Type B pancreatic cell (in vitro differentiated cells): Measurements from ENCODE around the gene RPS2. TPM values are rescaled to one million over a fixed set of nuclear protein-coding genes. Genes with fewer than 3 reads are reported as not detected.

Experiments used
- DNase-seq: peaks from one replicate; pipeline ENCODE4 v3.0.0; 2021; ENCODE audit warnings: mixed read lengths; ENCODE audit not compliant: unreplicated experiment; ENCODE audit errors: extremely low spot score
- H3K27ac Mint-ChIP-seq: 2 replicates; pipeline ENCODE4 v1.8.0; 2021; ENCODE audit warnings: mild to moderate bottlenecking, mixed read lengths
- H3K27me3 Mint-ChIP-seq: 2 replicates; pipeline ENCODE4 v1.8.0; 2021; ENCODE audit warnings: mixed read lengths
- H3K36me3 Mint-ChIP-seq: 2 replicates; pipeline ENCODE4 v1.8.0; 2021; ENCODE audit warnings: mixed read lengths
- H3K4me1 Mint-ChIP-seq: one replicate; pipeline ENCODE4 v1.8.0; 2021; ENCODE audit warnings: mixed read lengths; ENCODE audit not compliant: unreplicated experiment
- H3K4me3 Mint-ChIP-seq: 2 replicates; pipeline ENCODE4 v1.8.0; 2021; ENCODE audit warnings: mild to moderate bottlenecking, mixed read lengths
- H3K9me3 Mint-ChIP-seq: 2 replicates; pipeline ENCODE4 v1.8.0; 2021; ENCODE audit warnings: mixed read lengths
- CTCF ChIP-seq: fragments of 200-600 bp; sonication (generic); conservative IDR thresholded peaks from 2 replicates; pipeline ENCODE4 v1.5.0; 2021; ENCODE audit warnings: antibody characterized with exemption, mild to moderate bottlenecking
- total RNA-seq: library from RNA; stranded (reverse); gene quantifications from 2 replicates; pipeline ENCODE4 v1.2.1, GENCODE V29; 2021; ENCODE audit warnings: low replicate concordance

Gene RPS2
- total RNA-seq, 1 donor from 2014 or later, result 3,035 TPM

GRCh38 chr16:1973461-1974156 lies 9.0 kb upstream of the RPS2 start:
- Mint-ChIP-seq H3K4me1 (peaks cover 16% of the 10 kb centered on the region), H3K36me3 (no peaks in the 10 kb centered on the region), H3K9me3 (no peaks in the 10 kb centered on the region), H3K27ac (no peak overlapping the region), H3K27me3 (no peaks in the 10 kb centered on the region), H3K4me3 (no peak overlapping the region)
- TF ChIP-seq CTCF, result no peak
- no peak for DNase-seq

- H3K36me3 Mint-ChIP-seq, result no peaks in the 10 kb centered on the region
- no peaks in the 10 kb centered on the region for H3K27me3 Mint-ChIP-seq
- H3K4me1 Mint-ChIP-seq, result peaks cover 16% of the 10 kb centered on the region
- no peak for TF ChIP-seq CTCF
- no peaks in the 10 kb centered on the region for H3K9me3 Mint-ChIP-seq
- H3K4me3 Mint-ChIP-seq, result peak overlapping the region; percentile 94
- peak overlapping the region; percentile 95 for H3K27ac Mint-ChIP-seq
- DNase-seq, result no peak
These were observed 7.9 kb upstream of the RPS2 start for GRCh38 chr16:1972490-1972877.

- Mint-ChIP-seq H3K27me3 (no peaks in the 10 kb centered on the region), H3K4me1 (peaks cover 16% of the 10 kb centered on the region), H3K4me3 (peak within 1 kb of the TSS; percentile 94), H3K36me3 (no peaks in the 10 kb centered on the region), H3K27ac (peak within 1 kb of the TSS; percentile 95), H3K9me3 (no peaks in the 10 kb centered on the region)
- no peak for TF ChIP-seq CTCF
- peak; percentile 94 for DNase-seq
These were observed 7.3 kb upstream of the RPS2 start, which contains the start of gene TBL3 for GRCh38 chr16:1971796-1972489. Gene TBL3 (plus strand): TSS chr16:1972053. CDS start chr16:1972165, 112 bp downstream.

GRCh38 chr16:1968146-1968953 lies 3.7 kb upstream of the RPS2 start:
- H3K4me1 Mint-ChIP-seq, result peaks cover 29% of the 10 kb centered on the region
- peak overlapping the region; percentile 66 for H3K4me3 Mint-ChIP-seq
- no peaks in the 10 kb centered on the region for H3K9me3 Mint-ChIP-seq
- no peaks in the 10 kb centered on the region for H3K27me3 Mint-ChIP-seq
- no peak overlapping the region for H3K27ac Mint-ChIP-seq
- TF ChIP-seq CTCF, result no peak
- peaks cover 8% of the 10 kb centered on the region for H3K36me3 Mint-ChIP-seq
- no peak for DNase-seq

- DNase-seq, result no peak
- H3K4me1 Mint-ChIP-seq, result peaks cover 20% of the 10 kb centered on the region
- no peaks in the 10 kb centered on the region for H3K9me3 Mint-ChIP-seq
- peak within 1 kb of the TSS; percentile 94 for H3K4me3 Mint-ChIP-seq
- no peaks in the 10 kb centered on the region for H3K27me3 Mint-ChIP-seq
- TF ChIP-seq CTCF, result no peak
- peaks cover 8% of the 10 kb centered on the region for H3K36me3 Mint-ChIP-seq
- H3K27ac Mint-ChIP-seq, result peak within 1 kb of the TSS; percentile 96
These were observed 1.8 kb upstream of the RPS2 start, which contains the start of gene RNF151 for GRCh38 chr16:1966460-1966859. Gene RNF151 (plus strand): TSS chr16:1966856. CDS start chr16:1966882, 26 bp downstream.
